ENCODE results near the gene SEC61A1.

GRCh38 chr3:128103136-128103676 is 51.0 kb downstream of the SEC61A1 start:
- TF ChIP-seq CTCF (IDR thresholded peaks at IDR 0.05), result no peak
- TF ChIP-seq POLR2AphosphoS5 (IDR thresholded peaks at IDR 0.05), result no peak
- no peak for TF ChIP-seq EP300 (IDR thresholded peaks at IDR 0.05)
- TF ChIP-seq POLR2A (IDR thresholded peaks at IDR 0.05), result no peak

All from gastroesophageal sphincter (tissue), 3 donors.